ENCODE results near the gene KRTAP10-5.
"Not testable (repeated sequence)": the region's sequence is repeated elsewhere in the genome, so short reads cannot be mapped to it uniquely, and the experiment has no call there.

The KRTAP10-5 gene, protein sequence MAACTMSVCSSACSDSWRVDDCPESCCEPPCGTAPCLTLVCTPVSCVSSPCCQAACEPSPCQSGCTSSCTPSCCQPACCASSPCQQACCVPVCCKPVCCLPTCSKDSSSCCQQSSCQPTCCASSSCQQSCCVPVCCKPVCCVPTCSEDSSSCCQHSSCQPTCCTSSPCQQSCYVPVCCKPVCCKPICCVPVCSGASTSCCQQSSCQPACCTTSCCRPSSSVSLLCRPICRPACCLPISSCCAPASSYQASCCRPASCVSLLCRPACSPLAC

DNA sequence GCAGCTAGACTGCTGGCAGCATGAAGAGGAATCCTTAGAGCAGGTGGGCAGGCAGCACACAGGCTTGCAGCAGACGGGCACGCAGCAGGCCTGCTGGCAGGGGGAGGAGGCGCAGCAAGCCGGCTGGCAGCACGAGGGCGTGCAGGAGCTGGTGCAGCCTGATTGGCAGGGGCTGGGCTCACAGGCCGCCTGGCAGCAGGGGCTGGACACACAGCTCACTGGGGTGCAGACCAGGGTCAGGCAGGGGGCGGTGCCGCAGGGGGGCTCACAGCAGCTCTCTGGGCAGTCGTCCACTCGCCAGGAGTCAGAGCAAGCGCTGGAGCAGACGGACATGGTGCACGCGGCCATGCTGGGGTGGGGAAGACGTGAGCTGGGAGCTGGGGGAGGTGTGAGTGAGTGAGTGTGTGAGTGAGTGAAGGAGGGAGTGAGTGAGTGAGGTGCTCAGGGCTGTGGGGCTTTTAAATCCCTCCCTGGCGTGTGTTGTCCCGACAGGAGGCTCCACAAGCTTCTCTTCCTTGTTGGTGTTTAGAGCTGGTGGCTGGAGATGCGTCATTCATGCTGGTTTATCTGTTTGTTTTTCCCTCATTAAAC lies at the start of gene KRTAP10-5:
Gene KRTAP10-5 (minus strand): TSS at position 374 of the 591 bp plus-strand sequence. CDS start 26 bp downstream, at position 348.
- DNase-seq (ENCODE audit: low read depth in 3 of 3), result not testable (repeated sequence)

DNA sequence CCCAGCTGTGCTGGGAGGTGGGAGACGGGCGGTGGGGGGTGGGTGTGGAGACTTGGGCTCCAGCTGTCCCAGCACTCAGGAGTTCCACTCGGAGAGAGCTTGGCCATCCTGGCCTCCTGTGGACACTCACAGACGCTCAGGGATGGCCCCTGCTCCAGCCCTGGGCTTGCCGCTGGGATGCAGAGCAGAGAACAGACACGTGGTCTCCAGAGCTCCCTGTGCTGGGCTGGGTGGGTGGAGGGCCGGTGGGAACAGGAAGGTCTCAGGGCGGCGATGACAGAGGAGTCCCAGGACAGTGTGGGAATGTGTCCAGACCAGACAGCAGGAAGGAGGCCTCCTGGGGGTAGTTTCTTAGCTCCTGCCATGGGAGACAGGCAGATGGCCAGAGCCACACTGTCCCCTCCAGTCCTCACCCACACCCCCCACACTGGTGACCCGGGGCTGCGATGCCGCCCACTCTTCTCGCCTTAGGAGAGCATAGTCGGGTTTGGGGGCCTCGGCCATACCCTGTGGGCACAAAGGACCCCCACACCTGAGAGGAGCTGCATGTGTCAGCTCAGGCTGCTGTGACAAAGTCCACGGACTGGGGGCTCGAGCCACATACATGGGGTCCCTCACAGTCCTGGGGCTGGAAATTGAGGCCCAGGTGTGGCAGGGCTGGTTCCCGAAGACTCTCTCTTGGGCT lies 48.4 kb upstream of the KRTAP10-5 start:
- no peak for DNase-seq (ENCODE audit: low read depth in 3 of 3)

DNA sequence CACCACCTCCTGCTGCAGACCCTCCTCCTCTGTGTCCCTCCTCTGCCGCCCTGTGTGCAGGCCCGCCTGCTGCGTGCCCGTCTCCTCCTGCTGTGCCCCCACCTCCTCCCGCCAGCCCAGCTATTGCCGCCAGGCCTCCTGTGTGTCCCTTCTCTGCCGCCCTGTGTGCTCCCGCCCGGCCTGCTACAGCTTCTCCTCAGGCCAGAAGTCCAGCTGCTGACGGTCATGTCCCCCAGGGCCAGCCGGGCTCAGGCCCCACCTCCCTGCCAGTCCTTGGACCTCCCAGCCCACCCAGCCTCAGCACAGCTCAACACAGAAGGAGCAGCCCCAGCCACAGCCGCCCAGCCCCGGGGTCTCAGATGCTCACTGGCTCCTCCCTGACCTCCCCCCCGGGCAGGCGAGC lies 47.4 kb upstream of the KRTAP10-5 start:
- DNase-seq (ENCODE audit: low read depth in 3 of 3), result not testable (repeated sequence)

DNA sequence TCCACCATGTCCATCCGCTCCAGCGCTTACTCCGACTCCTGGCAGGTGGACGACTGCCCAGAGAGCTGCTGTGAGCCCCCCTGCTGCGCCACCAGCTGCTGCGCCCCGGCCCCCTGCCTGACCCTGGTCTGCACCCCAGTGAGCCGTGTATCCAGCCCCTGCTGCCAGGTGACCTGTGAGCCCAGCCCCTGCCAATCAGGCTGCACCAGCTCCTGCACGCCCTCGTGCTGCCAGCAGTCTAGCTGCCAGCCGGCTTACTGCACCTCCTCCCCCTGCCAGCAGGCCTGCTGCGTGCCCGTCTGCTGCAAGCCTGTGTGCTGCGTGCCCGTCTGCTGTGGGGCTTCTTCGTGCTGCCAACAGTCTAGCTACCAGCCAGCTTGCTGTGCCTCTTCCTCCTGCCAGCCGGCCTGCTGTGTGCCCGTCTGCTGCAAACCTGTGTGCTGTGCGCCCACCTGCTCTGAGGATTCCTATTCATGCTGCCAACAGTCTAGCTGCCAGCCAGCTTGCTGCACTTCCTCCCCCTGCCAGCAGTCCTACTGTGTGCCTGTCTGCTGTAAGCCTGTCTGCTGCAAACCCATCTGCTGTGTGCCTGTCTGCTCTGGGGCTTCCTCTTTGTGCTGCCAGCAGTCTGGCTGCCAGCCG lies 46.9 kb upstream of the KRTAP10-5 start:
- DNase-seq (ENCODE audit: low read depth in 3 of 3), result not testable (repeated sequence)

DNA sequence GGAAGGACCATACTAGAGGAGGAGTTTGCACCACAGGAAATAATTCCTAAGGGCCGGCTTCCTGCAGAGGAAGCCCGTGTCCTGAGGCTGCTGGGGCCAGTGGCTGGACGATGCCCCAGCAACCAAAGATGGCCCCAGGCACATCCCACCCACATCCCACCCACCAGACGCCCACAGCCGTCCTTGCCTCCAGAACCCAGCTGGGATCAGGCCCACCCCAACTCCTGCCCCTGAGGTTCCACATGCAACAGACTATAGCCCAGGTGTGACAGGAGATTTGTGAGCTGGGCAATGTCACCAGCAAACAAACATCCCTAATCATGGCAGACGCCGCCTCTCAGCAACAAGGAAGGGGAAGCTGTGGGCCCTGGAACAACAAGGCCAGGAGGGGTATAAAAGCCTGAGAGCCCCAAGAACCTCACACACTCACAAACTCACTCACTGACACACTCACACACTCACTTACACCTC lies 46.3 kb upstream of the KRTAP10-5 start, which contains the start of gene KRTAP10-9:
Gene KRTAP10-9 (plus strand): TSS at position 421 of the 471 bp plus-strand sequence. CDS start 79 bp downstream, outside the sequence.
- DNase-seq (ENCODE audit: low read depth in 3 of 3), result no peak

DNA sequence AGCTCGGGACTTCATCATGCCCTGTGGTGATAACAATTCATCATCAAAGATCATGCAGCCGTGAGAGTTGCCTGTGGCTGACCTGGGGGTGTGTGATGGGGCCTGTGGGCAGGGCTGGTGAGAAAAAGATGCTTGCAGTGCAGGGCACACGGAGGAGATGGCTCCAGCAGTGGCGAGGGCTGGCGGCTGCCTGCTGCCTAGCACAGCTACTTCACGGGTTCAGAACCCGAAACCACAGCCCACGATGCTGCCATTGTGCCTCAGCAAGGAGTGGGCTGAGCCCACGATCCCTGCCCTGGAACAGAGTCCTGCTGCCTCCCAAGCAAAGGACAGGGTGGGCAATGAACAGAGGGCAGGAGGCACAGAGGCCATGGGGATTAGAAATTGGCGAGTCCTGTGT lies 45.9 kb upstream of the KRTAP10-5 start:
- no peak for DNase-seq (ENCODE audit: low read depth in 3 of 3)

DNA sequence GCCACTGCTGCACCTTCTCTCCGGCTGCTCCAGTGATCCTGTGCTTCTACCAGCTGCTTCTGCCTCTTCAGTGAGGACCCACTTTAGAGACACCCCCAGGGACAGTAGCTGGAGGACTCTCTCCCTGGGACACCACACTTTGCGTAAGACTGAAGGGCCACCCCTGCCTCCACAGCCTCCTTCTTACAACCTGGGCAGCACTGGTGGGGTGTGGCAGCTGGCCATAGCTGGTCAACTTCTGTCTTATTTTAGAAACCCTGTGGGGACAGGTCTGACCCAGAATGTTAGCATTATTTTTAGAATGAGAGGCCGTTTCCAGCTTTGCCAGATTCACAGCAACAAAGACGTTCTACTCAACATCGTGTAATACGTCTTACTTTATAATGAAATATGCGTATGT lies 45.4 kb upstream of the KRTAP10-5 start:
- DNase-seq (ENCODE audit: low read depth in 3 of 3), result no peak

DNA sequence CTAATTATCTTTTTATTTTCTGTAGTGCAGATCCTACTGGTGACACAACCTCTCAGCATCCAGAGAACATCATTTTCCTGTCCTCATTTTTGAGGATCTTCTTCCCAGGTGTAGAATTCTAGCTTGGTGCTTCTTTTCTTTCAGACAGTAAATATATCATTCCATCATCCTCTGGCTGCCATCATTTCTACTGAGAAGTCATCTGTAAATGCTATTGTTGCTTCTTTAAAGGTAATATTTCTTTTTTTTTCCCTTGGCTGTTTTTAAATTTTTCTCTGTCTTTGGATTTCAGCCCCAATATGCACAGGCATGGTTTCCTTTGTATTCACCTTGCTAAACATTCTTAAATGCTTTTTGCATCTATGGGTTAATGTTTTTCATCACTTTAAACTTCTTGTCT lies 43.2 kb upstream of the KRTAP10-5 start:
- no peak for DNase-seq (ENCODE audit: low read depth in 3 of 3)

DNA sequence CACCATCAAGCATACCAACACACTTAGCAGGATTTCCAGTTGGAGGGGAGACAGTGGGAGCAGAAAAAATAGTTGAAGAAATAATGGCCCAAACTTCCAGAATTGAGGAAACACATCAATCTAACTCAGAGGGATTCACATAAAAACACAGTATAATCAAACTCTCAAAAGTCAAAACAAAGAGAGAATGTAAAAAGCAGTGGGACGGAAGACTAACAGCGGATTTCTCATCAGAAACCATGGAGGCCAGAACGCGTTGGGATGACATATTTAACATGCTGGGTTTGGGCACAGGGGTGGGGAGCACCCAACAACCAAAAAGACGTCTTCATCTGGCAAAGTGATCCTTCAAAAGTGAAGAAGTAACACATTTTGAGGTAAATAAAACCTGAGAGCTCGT lies 39.5 kb upstream of the KRTAP10-5 start:
- DNase-seq (ENCODE audit: low read depth in 3 of 3), result no peak

DNA sequence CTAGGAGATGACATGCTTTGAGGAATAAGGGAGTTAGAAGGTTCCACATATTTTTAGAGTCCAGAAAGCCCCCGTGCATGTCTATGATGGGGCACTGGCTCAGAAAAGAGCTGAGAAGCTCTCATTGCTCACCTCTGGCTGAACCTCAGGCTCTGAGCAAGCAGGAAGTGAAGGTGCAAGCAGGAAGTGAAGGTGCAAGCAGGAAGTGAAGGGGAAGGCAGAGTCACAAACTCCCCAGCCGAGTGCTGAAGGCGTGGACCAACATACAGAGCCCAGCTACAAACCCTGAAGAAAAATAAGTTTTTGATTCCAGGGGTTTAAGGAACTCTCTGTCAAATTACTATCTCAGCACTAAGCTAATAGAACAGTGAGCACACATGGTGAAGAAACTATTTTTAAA lies 38.5 kb upstream of the KRTAP10-5 start:
- peak; percentile 8 to 20 (median 20) for DNase-seq (ENCODE audit: low read depth in 3 of 3)

DNA sequence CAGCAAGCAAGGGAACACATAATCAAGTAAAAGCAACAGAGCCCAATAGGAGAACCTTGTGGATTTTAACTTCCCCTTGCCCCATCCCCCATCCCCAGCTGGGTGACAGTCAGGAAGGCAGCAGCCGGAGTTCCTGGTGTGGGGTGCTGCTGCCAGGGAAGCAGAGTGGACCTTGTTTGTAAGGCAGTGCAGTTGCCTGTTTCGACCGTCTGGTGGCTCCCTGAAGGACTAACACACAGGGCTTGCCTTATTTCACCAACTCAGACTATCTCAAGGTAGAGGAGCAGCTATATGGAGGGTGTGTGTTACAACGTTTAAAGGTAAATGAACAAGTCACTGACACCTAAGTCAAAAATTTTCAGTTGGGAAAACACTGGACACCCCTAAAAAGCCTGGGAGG lies 38.1 kb upstream of the KRTAP10-5 start:
- no peak for DNase-seq (ENCODE audit: low read depth in 3 of 3)

DNA sequence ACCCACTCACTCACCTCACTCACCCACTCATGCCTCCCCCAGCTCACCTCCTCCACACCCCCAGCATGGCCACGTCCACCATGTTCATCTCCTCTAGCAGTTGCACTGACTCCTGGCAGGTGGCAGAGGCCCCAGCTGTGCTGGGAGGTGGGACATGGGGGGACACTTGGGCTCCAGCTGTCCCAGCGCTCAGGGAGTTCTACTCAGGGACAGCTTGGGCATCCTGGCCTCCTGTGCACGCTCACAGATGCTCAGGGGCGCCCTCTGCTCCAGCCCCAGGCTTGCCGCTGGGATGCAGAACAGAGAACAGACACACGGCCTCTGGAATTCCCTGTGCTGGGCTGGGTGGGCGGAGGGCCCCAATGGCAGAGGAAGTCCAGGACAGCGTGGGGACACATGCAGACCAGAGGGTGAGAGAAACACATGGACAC lies 36.7 kb upstream of the KRTAP10-5 start:
- no peak for DNase-seq (ENCODE audit: low read depth in 3 of 3)

DNA sequence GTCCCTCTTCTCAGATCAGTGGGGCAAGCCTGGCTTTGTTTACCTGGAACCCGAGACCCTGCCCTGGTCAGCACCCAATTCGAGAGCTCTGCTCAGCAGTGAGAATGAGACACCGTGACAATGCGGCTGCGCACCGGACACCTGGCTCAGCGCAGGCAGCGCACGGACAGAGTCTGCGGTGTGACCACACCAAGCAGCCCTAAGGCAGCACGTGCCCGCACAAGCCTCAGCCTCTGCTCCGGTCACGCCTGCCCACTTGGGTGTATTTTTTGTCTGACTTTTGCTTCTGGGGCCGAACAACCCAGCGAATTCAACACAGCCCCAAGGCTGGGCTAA lies 36.2 kb upstream of the KRTAP10-5 start:
- no peak for DNase-seq (ENCODE audit: low read depth in 3 of 3)

DNA sequence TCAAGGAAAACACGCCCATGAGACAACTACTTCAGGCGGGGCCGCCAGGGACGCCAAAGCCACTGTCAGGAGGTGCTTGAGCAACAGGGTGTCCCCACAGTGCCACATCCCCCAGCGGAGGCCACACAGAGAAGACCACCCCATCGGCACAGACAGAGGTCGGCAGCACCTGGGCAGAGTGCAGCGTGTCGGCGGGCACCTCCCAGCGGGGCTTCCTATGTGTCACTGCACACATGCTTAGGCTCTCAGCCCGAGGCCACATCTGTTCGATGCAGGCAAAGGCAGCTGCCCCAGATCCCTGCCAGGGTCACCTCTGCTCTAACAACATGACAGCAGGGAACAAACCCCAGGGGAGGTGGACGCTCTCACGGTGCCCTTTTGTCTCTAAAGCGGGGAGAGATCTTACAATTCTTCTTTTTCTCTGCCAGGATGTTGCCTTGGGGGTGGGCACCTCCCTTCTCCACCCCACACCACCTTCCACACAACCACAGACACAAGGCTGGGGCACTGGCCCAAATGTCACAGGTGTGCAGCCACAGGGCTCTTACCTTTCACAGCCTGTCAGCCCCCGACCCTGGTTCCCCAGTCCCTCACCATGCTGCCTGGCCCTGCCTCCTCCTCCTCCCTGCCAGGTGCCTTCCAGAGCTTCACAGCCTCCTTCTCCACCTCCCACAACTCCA lies 35.6 kb upstream of the KRTAP10-5 start:
- no peak for DNase-seq (ENCODE audit: low read depth in 3 of 3)

DNA sequence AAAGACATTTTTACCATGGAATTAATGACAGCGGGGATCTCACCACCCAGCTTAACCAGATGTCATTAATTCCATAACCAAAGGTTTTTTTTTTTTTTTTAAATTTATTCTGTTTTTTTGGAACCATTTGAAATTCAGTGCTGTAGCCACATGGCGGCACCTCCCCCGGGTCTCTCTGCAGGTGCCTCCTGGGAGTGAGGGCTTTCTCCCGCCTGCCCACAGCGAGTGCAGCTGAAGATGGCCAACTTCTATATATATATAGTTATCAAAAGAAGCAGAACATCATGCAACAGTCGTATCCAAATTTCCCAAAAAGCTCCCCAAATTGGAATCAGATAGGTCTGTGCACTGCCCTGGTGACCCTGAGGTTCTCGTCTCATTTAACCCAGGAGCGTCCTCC lies 35.1 kb upstream of the KRTAP10-5 start:
- no peak for DNase-seq (ENCODE audit: low read depth in 3 of 3)

DNA sequence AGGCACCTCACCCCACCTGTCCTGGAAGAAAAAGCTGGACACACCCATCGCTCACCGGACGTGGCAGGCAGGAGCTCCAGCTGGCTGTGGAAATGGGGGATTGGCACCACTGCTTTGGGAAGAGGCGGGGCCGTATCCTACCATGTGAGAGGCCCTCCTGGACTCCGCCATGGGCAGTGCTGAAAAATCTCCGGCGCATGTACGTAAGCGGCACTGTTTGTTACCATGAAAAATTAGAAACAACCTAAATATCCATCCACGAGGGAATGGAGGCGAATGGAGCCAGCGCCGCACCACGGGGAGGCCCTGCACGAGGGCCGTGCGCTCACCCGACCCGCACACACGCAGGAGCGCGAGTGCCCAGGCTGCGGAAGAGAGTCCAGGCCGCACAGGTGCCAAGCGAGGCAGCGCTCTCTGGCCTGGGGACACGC lies 34.6 kb upstream of the KRTAP10-5 start:
- DNase-seq (ENCODE audit: low read depth in 3 of 3), result no peak

DNA sequence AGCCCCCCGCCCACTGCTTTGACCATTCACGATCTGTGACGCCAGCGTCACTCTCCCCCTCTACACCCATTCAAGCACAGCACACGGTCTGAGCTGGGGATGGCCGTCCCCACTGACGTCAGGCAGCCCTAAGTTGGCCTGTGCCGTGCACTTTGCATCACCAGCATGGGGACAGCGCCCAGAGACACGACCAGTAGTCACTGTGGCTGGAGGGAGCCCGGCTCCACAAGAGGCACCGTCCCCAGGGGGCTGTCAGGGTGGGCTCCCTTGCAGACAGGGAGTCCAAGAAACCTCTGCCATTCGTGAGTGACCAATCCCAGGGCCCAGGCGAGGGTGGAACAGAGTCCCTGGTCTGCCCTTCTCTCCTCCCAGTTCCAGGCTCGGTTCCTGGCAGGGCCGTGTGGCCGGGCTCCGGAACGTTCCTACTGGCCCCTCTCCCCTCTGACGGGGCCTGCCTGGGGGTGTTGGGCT lies 33.8 kb upstream of the KRTAP10-5 start:
- no peak for DNase-seq (ENCODE audit: low read depth in 3 of 3)

DNA sequence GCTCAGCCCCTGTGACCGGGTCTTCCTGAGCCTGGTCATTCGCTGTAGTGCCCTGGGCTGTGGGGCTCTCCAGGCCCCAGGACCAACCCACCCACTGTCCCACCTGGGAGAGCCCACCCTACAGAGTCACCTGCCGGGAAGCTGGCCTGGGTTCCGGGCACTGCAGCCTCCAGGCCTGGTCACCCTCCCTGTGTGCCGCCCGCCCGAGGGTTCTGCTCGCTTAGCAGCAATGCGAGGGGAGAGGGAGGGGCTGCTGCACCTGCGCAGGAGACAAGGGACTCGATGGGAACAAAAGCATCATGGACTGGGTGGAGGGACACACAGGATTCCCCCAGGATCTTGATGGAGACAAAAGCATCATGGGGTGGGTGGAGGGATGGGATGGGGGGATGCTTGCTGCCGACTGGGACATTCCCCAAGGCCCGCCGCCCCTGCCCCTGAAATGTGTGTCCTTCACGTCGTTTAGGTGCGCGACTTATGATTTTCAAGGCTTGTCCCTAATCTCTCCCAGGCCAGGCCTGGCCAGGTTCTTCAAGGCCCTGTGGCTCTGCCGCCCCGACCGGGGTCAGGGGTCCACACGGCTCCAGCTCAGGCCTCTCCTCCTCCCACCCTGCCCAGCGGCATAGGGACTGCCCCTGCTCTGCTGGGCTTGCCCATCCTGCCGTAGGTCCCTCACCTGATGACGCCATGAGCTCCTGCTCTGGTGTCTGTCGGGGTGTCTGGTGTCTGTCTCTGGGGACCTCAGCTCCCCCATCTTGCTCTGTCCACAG lies 33.2 kb upstream of the KRTAP10-5 start:
- DNase-seq (ENCODE audit: low read depth in 3 of 3), result no peak

DNA sequence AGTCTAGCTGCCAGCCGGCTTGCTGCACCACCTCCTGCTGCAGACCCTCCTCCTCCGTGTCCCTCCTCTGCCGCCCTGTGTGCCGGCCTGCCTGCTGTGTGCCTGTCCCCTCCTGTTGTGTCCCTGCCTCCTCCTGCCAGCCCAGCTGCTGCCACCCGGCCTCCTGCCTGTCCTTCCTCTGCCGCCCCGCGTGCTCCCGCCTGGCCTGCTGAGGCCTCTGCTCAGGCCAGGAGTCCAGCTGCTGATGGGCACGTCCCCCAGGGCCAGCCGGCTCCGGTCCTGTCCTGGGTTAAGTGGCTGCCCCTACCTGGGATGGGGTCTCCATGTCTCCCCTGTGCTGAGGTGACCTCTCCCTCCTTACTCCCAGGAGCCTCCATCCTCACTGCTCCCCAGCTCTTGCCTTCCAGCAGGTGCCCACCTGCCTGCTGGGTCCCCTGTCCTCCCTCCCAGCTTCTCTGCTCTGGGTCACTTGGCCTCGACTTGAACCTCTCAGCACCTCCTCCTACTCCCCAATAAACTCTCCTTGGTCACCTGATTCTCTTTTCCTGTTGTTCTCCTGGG lies 32.3 kb upstream of the KRTAP10-5 start:
- DNase-seq (ENCODE audit: low read depth in 3 of 3), result no peak

DNA sequence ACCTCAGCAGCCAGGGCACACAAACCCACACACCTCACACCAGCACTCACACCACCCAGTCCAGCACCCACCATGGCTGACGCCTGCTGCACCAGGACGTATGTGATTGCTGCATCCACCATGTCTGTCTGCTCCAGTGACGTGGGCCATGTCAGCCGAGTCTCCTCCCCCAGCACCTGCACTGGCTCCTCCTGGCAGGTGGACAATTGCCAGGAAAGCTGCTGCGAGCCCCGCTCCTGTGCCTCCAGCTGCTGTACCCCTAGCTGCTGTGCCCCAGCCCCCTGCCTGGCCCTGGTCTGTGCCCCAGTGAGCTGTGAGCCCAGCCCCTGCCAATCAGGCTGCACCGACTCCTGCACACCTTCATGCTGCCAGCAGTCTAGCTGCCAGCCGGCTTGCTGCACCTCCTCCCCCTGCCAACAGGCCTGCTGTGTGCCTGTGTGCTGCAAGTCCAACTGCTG lies 31.7 kb upstream of the KRTAP10-5 start, which contains the start of gene KRTAP10-8:
Gene KRTAP10-8 (plus strand): TSS at position 51 of the 458 bp plus-strand sequence. CDS start 22 bp downstream, at position 73.
- DNase-seq (ENCODE audit: low read depth in 3 of 3), result no peak
